ELR (cell line): ENCODE results near the gene NAV2.

Source experiments
- DNase-seq: peaks from one replicate; pipeline ENCODE4 v3.0.0-alpha.2; 2015; ENCODE audit warnings: low read depth

Gene NAV2

DNA sequence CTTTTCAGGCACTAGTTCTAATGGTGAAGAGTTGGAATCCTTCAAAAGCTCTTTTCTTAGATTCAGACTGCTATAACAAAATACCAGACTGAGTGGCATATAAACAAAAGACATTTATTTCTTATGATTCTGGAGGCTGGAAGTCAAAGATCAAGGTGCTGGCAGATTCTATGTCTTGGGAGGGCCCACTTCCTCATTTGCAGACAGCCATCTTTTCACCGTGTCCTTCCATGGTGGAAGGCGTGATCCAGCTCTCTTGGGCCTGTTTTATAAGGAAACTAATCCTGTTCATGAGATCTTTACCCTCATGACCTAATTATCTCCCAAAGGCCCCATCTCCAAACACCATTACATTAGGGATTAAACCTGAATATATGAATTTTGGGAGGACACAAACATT, 124.0 kb downstream of the NAV2 start:
- no peak for DNase-seq

GRCh38 chr11:19838994-19839768, 126.5 kb downstream of the NAV2 start:
- DNase-seq: no peak

GRCh38 chr11:19840961-19841360, 128.3 kb downstream of the NAV2 start:
- DNase-seq: no peak

DNA sequence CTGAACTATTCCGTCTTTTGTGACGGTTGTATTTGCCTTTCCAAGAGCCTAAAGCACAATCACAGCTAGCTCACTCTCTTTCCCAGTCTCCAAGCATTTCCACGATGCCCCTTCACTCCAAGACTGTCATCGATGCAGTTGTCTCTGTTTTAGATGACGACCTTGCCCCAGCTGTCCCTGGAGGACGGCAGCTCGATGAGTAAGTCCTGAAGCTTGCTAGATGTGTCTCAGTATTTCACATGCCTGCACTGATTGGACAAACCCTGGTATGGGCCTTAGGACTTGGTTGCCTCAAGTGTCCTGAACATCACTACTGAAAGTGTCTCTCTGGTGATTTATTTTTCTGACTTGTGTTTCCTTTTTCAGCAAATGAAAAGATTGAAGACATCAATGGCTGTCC, 129.9 kb downstream of the NAV2 start:
- DNase-seq: peak; percentile 4

GRCh38 chr11:19843079-19843478, 130.4 kb downstream of the NAV2 start:
- DNase-seq: no peak

GRCh38 chr11:19844012-19844411, 131.4 kb downstream of the NAV2 start:
- no peak for DNase-seq

- DNase-seq: peak; percentile 16
These were observed 132.2 kb downstream of the NAV2 start for GRCh38 chr11:19844806-19845205.

GRCh38 chr11:19845626-19846025, 133.0 kb downstream of the NAV2 start:
- no peak for DNase-seq

- DNase-seq: no peak
These were observed 134.1 kb downstream of the NAV2 start for GRCh38 chr11:19846654-19847305.

- no peak for DNase-seq
These were observed 135.6 kb downstream of the NAV2 start for GRCh38 chr11:19848219-19848618.

GRCh38 chr11:19849107-19849789, 136.6 kb downstream of the NAV2 start:
- DNase-seq: no peak

- peak; percentile 19 for DNase-seq
These were observed 137.4 kb downstream of the NAV2 start for GRCh38 chr11:19849947-19850593.

DNA sequence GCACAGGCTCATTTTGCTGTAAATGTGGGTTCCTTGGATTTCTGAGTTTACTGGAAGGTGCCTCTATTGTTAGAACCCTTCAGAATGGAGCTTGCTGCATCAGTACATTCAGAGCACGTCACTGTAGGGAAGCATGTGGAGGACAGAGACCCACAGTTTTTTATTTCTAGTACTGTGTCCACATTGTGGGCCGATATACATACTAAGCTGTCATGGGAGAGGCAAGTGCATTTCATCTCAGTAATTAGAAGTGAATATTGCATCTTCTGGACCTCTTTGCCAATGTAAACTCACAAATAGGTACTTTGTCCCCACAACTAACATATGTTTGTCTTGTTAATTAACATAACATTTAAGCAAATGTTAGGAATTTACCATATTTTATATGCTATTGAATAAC, 139.7 kb downstream of the NAV2 start:
- DNase-seq: no peak

- DNase-seq: peak; percentile 47
These were observed 140.4 kb downstream of the NAV2 start for GRCh38 chr11:19853016-19853415.

- no peak for DNase-seq
These were observed 141.3 kb downstream of the NAV2 start for GRCh38 chr11:19853920-19854319.

DNA sequence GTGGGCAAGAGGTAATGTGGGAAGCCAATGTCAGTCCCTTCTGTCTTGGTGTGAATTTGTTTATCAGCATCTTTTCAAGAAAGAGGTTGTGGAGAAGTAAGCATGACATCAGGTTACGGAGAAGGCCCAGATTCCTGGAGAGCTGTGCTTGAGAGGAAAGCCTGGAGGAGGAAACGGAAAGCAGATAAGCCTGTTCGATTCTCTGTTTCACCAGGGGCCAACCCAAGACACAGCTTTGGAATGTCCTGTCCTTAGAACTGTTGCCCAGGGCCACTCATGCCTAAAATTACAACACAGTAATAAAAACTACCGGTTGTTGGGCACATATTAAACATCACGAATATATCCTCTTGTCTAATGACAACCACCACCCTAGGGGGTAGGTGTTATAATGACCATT, 148.5 kb downstream of the NAV2 start:
- no peak for DNase-seq

GRCh38 chr11:19862091-19862490, 149.5 kb downstream of the NAV2 start:
- no peak for DNase-seq

- DNase-seq: no peak
These were observed 151.8 kb downstream of the NAV2 start for GRCh38 chr11:19864141-19865140.

DNA sequence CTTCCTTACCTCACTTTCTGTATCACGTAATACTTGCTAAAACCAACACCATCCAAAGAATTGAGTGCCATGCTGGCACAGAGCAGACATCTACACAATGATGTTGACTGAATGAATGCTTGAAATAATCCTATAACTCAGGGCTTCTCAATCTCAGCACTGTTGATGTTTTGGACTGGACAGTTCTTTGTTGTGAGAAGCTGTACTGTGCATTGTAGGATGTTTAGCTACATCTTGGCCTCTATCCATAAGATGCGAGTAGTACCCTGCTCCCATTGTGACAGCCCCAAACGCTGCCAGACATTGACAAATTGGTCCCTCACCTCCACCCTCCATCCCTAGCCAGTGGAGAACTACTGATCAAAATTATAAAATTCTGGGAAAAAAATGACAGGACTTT, 153.4 kb downstream of the NAV2 start:
- no peak for DNase-seq

- DNase-seq: no peak
These were observed 153.9 kb downstream of the NAV2 start for GRCh38 chr11:19866521-19866920.

DNA sequence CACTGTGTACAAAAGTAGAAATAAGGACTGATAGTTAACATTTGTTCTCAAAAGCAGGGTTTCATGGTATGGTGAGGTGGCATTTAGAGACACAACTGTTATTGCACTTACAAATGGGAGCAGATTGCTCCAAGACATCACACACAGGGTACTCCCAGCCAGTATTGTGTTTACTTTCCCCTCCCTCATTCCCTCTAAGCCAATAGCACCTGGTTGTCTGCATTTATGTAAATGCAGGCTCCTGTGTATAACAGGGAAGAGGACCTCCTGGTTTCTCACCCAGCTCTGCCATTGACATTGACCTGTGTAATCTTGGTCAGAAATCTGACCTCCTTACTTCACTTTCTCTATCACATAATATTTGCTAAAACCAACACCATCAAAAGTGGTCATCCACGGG, 154.4 kb downstream of the NAV2 start:
- DNase-seq: no peak
